NCI-H1105 treated with DMSO at 0.1 percent for 48 hours (cell line): ENCODE results near the gene DHRS3.
"Not testable (repeated sequence)": the region's sequence is repeated elsewhere in the genome, so short reads cannot be mapped to it uniquely, and the experiment has no call there.

ENCODE experiments used
- DNase-seq: peaks from one replicate; lab custom pipeline; 2025; lab: John Stamatoyannopoulos, UW

Gene DHRS3

GRCh38 chr1:12617901-12618660, at the start of gene DHRS3:
Gene DHRS3, minus strand, starts transcription at chr1:12618210. Its CDS starts 862 bp downstream, at chr1:12617348.
- DNase-seq, result peak; percentile 89

- DNase-seq, result no peak
These were observed 48.2 kb upstream of the DHRS3 start for GRCh38 chr1:12666141-12666735.

GRCh38 chr1:12665511-12665910, 47.5 kb upstream of the DHRS3 start:
- no peak for DNase-seq

GRCh38 chr1:12662556-12662955, 44.5 kb upstream of the DHRS3 start:
- no peak for DNase-seq

- no peak for DNase-seq
These were observed 43.7 kb upstream of the DHRS3 start for GRCh38 chr1:12661606-12662219.

GRCh38 chr1:12658531-12659453, 40.8 kb upstream of the DHRS3 start:
- no peak for DNase-seq

GRCh38 chr1:12657885-12658512, 40.0 kb upstream of the DHRS3 start:
- not testable (repeated sequence) for DNase-seq

GRCh38 chr1:12657060-12657884, 39.3 kb upstream of the DHRS3 start:
- no peak for DNase-seq

GRCh38 chr1:12656575-12656974, 38.6 kb upstream of the DHRS3 start:
- DNase-seq, result no peak

- no peak for DNase-seq
These were observed 36.6 kb upstream of the DHRS3 start for GRCh38 chr1:12654657-12655056.

GRCh38 chr1:12654004-12654567, 36.1 kb upstream of the DHRS3 start:
- no peak for DNase-seq

- DNase-seq, result no peak
These were observed 32.0 kb upstream of the DHRS3 start for GRCh38 chr1:12649971-12650421.

GRCh38 chr1:12648741-12649140, 30.7 kb upstream of the DHRS3 start:
- DNase-seq, result no peak

- not testable (repeated sequence) for DNase-seq
These were observed 27.4 kb upstream of the DHRS3 start for GRCh38 chr1:12645401-12645800.

- DNase-seq, result no peak
These were observed 26.8 kb upstream of the DHRS3 start for GRCh38 chr1:12644829-12645228.

GRCh38 chr1:12644237-12644636, 26.2 kb upstream of the DHRS3 start:
- no peak for DNase-seq

GRCh38 chr1:12643785-12644184, 25.8 kb upstream of the DHRS3 start, which contains the start of gene AADACL4:
Gene AADACL4, plus strand, starts transcription at chr1:12644085. Its CDS starts 462 bp downstream, at chr1:12644547.
- DNase-seq, result no peak

GRCh38 chr1:12643079-12643478, 25.1 kb upstream of the DHRS3 start:
- no peak for DNase-seq

GRCh38 chr1:12640958-12641272, 22.9 kb upstream of the DHRS3 start:
- no peak for DNase-seq

GRCh38 chr1:12640237-12640957, 22.4 kb upstream of the DHRS3 start:
- DNase-seq, result peak; percentile 19
